Regular cardiac myocyte (primary cell): Measurements from ENCODE around the gene KRTAP16-1. TPM values are rescaled to one million over a fixed set of nuclear protein-coding genes. Genes with fewer than 3 reads are reported as not detected.

Source experiments
- total RNA-seq: library from RNA; depleted of rRNA; stranded (reverse); fragments of >200 nt; gene quantifications from 2 replicates; pipeline ENCODE4 v1.2.3, GENCODE V29; 2014

Gene KRTAP16-1, protein sequence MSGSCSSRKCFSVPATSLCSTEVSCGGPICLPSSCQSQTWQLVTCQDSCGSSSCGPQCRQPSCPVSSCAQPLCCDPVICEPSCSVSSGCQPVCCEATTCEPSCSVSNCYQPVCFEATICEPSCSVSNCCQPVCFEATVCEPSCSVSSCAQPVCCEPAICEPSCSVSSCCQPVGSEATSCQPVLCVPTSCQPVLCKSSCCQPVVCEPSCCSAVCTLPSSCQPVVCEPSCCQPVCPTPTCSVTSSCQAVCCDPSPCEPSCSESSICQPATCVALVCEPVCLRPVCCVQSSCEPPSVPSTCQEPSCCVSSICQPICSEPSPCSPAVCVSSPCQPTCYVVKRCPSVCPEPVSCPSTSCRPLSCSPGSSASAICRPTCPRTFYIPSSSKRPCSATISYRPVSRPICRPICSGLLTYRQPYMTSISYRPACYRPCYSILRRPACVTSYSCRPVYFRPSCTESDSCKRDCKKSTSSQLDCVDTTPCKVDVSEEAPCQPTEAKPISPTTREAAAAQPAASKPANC
- not detected in 2 replicates for total RNA-seq

GRCh38 chr17:41308918-41309359 lies at the start of gene KRTAP16-1:
Gene KRTAP16-1 (minus strand): TSS chr17:41309309. CDS start chr17:41309253, 56 bp downstream.

DNA sequence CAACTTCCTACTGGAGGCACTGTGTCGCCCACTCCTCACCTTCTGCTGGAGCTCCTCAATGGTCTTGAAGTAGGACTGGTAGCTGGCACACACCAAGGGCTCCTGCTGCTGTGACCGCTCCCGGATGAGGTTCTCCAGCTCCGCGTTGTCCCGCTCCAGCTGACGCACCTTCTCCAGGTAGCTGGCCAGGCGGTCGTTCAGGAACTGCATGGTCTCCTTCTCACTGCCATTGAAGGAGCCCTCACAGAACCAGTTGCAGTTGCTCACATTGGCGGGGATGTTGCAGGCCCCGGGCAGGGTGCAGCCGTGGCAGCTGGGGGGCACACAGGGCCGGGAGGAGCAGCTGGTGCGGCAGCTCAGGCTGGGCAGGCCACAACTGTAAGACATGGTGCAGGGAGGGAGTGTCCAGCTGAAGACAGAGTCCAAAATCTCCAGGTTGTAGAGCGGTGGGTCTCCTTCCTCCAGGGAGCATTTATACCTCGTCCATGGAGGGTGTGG lies 41.3 kb upstream of the KRTAP16-1 start, which contains the start of gene KRT33A:
Gene KRT33A, minus strand, starts transcription at position 448 of the 498 bp plus-strand sequence. Its CDS starts 61 bp downstream, at position 387.

GRCh38 chr17:41315204-41315794 lies 6.2 kb upstream of the KRTAP16-1 start, which contains the start of gene KRTAP17-1:
Gene KRTAP17-1 (minus strand): TSS chr17:41315710. CDS start chr17:41315650, 60 bp downstream.

DNA sequence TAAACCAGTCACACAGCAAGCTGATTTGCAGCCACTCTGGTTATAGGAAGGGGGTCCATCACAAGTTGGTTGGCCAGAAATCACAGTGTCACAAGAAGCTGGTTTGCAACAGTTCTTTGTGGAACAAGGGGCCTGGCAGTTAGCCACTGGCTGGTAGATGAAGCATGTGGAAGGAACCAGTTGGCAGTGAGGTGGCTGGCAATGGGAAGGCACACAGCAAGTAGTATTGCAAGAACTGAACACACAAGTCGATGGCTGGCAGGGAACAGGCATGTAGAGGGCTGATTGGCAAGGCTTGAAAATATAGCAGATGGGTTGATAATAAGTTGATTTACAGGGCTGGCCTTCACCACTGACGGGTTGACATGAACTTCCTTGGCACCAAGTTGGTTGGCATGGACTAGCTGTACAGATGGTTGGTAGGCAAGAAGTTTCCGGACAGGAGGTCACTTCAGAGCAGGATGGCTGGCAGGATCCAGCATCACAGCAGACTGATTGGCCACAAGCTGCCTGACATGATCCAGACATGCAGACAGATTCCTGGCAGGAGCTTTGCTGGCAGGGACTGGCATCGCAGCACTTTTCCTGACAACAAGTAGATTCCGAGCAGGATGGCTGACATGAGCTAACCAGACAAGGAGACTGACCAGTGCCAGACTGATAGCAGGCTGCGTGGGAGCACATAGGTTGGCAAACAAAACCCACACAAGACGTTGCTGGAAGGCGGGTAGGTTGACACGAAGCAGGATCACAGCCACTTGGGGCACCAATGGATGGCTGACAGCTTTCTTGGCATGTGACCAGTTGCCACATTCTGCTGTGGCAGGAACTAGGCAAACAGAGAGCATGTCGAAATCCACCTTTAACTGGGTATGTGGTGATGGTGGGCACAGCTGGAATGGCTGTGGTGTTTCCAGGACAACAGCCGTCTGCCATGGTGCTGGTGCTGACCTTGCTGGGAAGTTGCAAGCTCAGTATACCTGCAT lies 6.9 kb downstream of the KRTAP16-1 start, which contains the start of gene KRTAP29-1:
Gene KRTAP29-1, minus strand, starts transcription at position 936 of the 986 bp plus-strand sequence. Its CDS starts 0 bp downstream, at position 936.

GRCh38 chr17:41275648-41276190 lies 33.4 kb downstream of the KRTAP16-1 start, which contains the start of gene KRTAP9-7:
Gene KRTAP9-7 (plus strand): TSS chr17:41275698. CDS start chr17:41275698, 0 bp downstream.

DNA sequence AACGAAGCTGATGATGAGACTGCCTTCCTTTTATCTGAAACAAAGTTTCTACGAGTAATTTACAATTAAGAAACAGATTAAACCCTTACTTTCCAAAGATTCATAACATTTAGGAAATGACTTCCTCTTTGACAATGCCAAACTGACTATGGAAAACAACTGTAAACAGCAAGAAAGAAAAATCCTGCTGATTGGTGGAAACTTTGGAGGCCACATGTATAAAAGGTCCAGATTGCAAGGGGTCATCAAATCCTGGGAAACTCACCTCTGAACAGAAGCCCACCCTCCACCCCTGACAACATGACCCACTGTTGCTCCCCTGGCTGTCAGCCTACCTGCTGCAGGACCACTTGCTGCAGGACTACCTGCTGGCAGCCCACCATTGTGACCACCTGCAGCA lies 44.0 kb downstream of the KRTAP16-1 start, which contains the start of gene KRTAP9-6:
Gene KRTAP9-6, plus strand, starts transcription at position 301 of the 400 bp plus-strand sequence. Its CDS starts 0 bp downstream, at position 301.

Other genes with a start within 250 kb of the KRTAP16-1 start
- gene KRTAP2-3, start 249.2 kb downstream of the KRTAP16-1 start, total RNA-seq: under 0.01 and 0.77 TPM in 2 replicates
- 0.28 TPM in 1 of 2 replicates, not detected in the other for gene KRTAP2-4, start 243.4 kb downstream of the KRTAP16-1 start, total RNA-seq
- not detected in 2 replicates for gene KRTAP4-7, start 225.2 kb downstream of the KRTAP16-1 start, total RNA-seq
- not detected in 2 replicates for gene KRTAP4-8, start 211.2 kb downstream of the KRTAP16-1 start, total RNA-seq
- gene KRTAP4-16, start 207.1 kb downstream of the KRTAP16-1 start, total RNA-seq: not detected in 2 replicates
- gene KRTAP4-9, start 203.9 kb downstream of the KRTAP16-1 start, total RNA-seq: not detected in 2 replicates
- not detected in 2 replicates for gene KRTAP4-11, start 190.9 kb downstream of the KRTAP16-1 start, total RNA-seq
- gene KRTAP4-12, start 185.1 kb downstream of the KRTAP16-1 start, total RNA-seq: not detected in 2 replicates
- gene KRTAP4-6, start 168.8 kb downstream of the KRTAP16-1 start, total RNA-seq: not detected in 2 replicates
- not detected in 2 replicates for gene KRTAP4-5, start 159.5 kb downstream of the KRTAP16-1 start, total RNA-seq
- not detected in 2 replicates for gene KRTAP4-4, start 148.6 kb downstream of the KRTAP16-1 start, total RNA-seq
- not detected in 2 replicates for gene KRTAP4-3, start 141.1 kb downstream of the KRTAP16-1 start, total RNA-seq
- not detected in 2 replicates for gene KRTAP4-2, start 131.1 kb downstream of the KRTAP16-1 start, total RNA-seq
- gene KRTAP4-1, start 124.4 kb downstream of the KRTAP16-1 start, total RNA-seq: not detected in 2 replicates
- gene KRTAP9-1, start 119.4 kb downstream of the KRTAP16-1 start, total RNA-seq: not detected in 2 replicates
- not detected in 2 replicates for gene KRTAP9-2, start 82.7 kb downstream of the KRTAP16-1 start, total RNA-seq
- gene KRTAP9-3, start 76.9 kb downstream of the KRTAP16-1 start, total RNA-seq: not detected in 2 replicates
- not detected in 2 replicates for gene KRTAP9-8, start 71.3 kb downstream of the KRTAP16-1 start, total RNA-seq
- gene KRTAP9-4, start 59.6 kb downstream of the KRTAP16-1 start, total RNA-seq: not detected in 2 replicates
- gene KRTAP9-9, start 53.9 kb downstream of the KRTAP16-1 start, total RNA-seq: not detected in 2 replicates
- gene KRTAP9-6, start 43.9 kb downstream of the KRTAP16-1 start, total RNA-seq: not detected in 2 replicates
- gene KRTAP9-7, start 33.6 kb downstream of the KRTAP16-1 start, total RNA-seq: not detected in 2 replicates
- gene KRTAP29-1, start 6.5 kb downstream of the KRTAP16-1 start, total RNA-seq: not detected in 2 replicates
- gene KRTAP17-1, start 6.4 kb upstream of the KRTAP16-1 start, total RNA-seq: not detected in 2 replicates
- gene KRT33A, start 41.5 kb upstream of the KRTAP16-1 start, total RNA-seq: not detected in 2 replicates
- under 0.01 TPM in 2 replicates for gene KRT33B, start 60.5 kb upstream of the KRTAP16-1 start, total RNA-seq
- 2.0 and 2.9 TPM in 2 replicates for gene KRT34, start 73.0 kb upstream of the KRTAP16-1 start, total RNA-seq
- gene KRT31, start 88.3 kb upstream of the KRTAP16-1 start, total RNA-seq: not detected in 2 replicates
- gene KRT37, start 115.3 kb upstream of the KRTAP16-1 start, total RNA-seq: not detected in 2 replicates
- not detected in 2 replicates for gene KRT38, start 131.7 kb upstream of the KRTAP16-1 start, total RNA-seq
- not detected in 2 replicates for gene KRT32, start 158.1 kb upstream of the KRTAP16-1 start, total RNA-seq
- gene KRT35, start 171.8 kb upstream of the KRTAP16-1 start, total RNA-seq: not detected in 2 replicates
- gene KRT36, start 180.6 kb upstream of the KRTAP16-1 start, total RNA-seq: not detected in 2 replicates
- 0.58 TPM in 1 of 2 replicates, not detected in the other for gene KRT13, start 196.3 kb upstream of the KRTAP16-1 start, total RNA-seq
- gene KRT15, start 209.6 kb upstream of the KRTAP16-1 start, total RNA-seq: 0.56 and 3.5 TPM in 2 replicates
- gene KRT19, start 219.0 kb upstream of the KRTAP16-1 start, total RNA-seq: 71.3 and 87.2 TPM in 2 replicates